ENCODE data around the gene RNU5B-1. TPM values are rescaled to one million over a fixed set of nuclear protein-coding genes. Genes with fewer than 3 reads are reported as not detected.

Gene RNU5B-1
- total RNA-seq, 2 experiments from 2014 or later = not detected

GRCh38 chr15:65326117-65326526 is 21.6 kb downstream of the RNU5B-1 start:
- no TSS peak for BruUV-seq (replicated peaks)
- intact Hi-C loops (cut with micrococcal nuclease; ENCODE audit: unreplicated experiment) = no loop called here

DNA sequence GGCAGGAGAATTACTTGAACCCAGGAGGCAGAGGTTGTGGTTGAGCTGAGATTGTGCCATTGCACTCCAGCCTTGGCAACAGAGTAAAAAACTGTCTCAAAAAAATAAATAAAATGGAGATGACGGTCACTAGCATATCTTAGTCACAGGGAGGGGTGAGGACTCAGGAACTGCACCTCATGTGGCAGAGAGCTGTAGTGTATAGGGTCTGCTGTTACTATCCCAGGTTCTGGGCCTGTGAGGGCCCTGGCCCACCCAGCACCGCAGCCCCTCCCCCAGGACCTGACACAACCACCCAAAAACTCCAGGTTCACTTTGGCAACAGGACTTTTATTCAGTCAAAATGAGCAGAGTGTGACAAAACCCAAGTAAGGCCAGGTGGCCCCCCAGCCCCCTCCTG is 22.3 kb downstream of the RNU5B-1 start:
- H4K20me1 ChIP-seq (ENCODE audit: insufficient read depth, low read length) = no peaks in the 10 kb centered on the region
- H3K27ac ChIP-seq (ENCODE audit: low read depth, low read length, poor library complexity, severe bottlenecking) = no peak overlapping the region
- H3K79me2 ChIP-seq (ENCODE audit: insufficient read depth, low read depth, low read length) = no peaks in the 10 kb centered on the region
- no TSS peak for BruUV-seq (replicated peaks)
- H3K36me3 ChIP-seq (ENCODE audit: insufficient read depth, low read length) = no peaks in the 10 kb centered on the region
- TF ChIP-seq EZH2phosphoT487 (IDR thresholded peaks at IDR 0.05; ENCODE audit: borderline replicate concordance, low read depth, low read length) = no peak
- TF ChIP-seq, protein P1, sequence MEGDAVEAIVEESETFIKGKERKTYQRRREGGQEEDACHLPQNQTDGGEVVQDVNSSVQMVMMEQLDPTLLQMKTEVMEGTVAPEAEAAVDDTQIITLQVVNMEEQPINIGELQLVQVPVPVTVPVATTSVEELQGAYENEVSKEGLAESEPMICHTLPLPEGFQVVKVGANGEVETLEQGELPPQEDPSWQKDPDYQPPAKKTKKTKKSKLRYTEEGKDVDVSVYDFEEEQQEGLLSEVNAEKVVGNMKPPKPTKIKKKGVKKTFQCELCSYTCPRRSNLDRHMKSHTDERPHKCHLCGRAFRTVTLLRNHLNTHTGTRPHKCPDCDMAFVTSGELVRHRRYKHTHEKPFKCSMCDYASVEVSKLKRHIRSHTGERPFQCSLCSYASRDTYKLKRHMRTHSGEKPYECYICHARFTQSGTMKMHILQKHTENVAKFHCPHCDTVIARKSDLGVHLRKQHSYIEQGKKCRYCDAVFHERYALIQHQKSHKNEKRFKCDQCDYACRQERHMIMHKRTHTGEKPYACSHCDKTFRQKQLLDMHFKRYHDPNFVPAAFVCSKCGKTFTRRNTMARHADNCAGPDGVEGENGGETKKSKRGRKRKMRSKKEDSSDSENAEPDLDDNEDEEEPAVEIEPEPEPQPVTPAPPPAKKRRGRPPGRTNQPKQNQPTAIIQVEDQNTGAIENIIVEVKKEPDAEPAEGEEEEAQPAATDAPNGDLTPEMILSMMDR (conservative IDR thresholded peaks at IDR 0.05; ENCODE audit: low read length) = no peak
- H3K4me3 ChIP-seq (ENCODE audit: low read depth, low read length, poor library complexity, severe bottlenecking) = no peak overlapping the region
- no peaks in the 10 kb centered on the region for H3K4me1 ChIP-seq (ENCODE audit: insufficient read depth, low read length, poor library complexity, severe bottlenecking)
- no peak for DNase-seq (ENCODE audit: low spot score)
- CTCF ChIA-PET (ENCODE audit: unreplicated experiment) = no interaction called here
- POLR2A ChIA-PET = interaction anchor here (0.7 kb wide), 1 partner anchor 157 kb away, joined by 3 read pairs; no protein-coding TSS in a partner anchor
- no peak overlapping the region for H3K4me2 ChIP-seq (ENCODE audit: low read length)
- no peaks in the 10 kb centered on the region for H3K9me3 ChIP-seq (ENCODE audit: low read length)
- intact Hi-C loops (cut with micrococcal nuclease; ENCODE audit: unreplicated experiment) = no loop called here
- H3K9me2 ChIP-seq (ENCODE audit: insufficient read depth, low read length) = no peaks in the 10 kb centered on the region
- H2AFZ ChIP-seq (ENCODE audit: low read length) = no peak overlapping the region

More at GRCh38 chr15:65326117-65326526, 21.6 kb downstream of the RNU5B-1 start:
- H3K9me2 ChIP-seq (ENCODE audit: insufficient read depth, low read length) = no peaks in the 10 kb centered on the region
- no peaks in the 10 kb centered on the region for H3K4me1 ChIP-seq (ENCODE audit: insufficient read depth, low read length, poor library complexity, severe bottlenecking)
- DNase-seq (ENCODE audit: low spot score) = no peak
- no peak overlapping the region for H3K4me2 ChIP-seq (ENCODE audit: low read length)
- TF ChIP-seq, protein P1 (conservative IDR thresholded peaks at IDR 0.05; ENCODE audit: low read length) = no peak
- no peak for TF ChIP-seq EZH2phosphoT487 (IDR thresholded peaks at IDR 0.05; ENCODE audit: borderline replicate concordance, low read depth, low read length)
- POLR2A ChIA-PET = interaction anchor here (0.7 to 0.9 kb wide), 2 partner anchors 10 to 44 kb away, joined by 4 to 5 read pairs; no protein-coding TSS in a partner anchor
- no peaks in the 10 kb centered on the region for H3K36me3 ChIP-seq (ENCODE audit: insufficient read depth, low read length)
- H4K20me1 ChIP-seq (ENCODE audit: insufficient read depth, low read length) = no peaks in the 10 kb centered on the region
- CTCF ChIA-PET (ENCODE audit: unreplicated experiment) = no interaction called here
- H3K9me3 ChIP-seq (ENCODE audit: low read length) = no peaks in the 10 kb centered on the region
- no peak overlapping the region for H2AFZ ChIP-seq (ENCODE audit: low read length)
- no peak overlapping the region for H3K27ac ChIP-seq (ENCODE audit: low read depth, low read length, poor library complexity, severe bottlenecking)
- no peaks in the 10 kb centered on the region for H3K79me2 ChIP-seq (ENCODE audit: insufficient read depth, low read depth, low read length)
- no peak overlapping the region for H3K4me3 ChIP-seq (ENCODE audit: low read depth, low read length, poor library complexity, severe bottlenecking)

- Histone ChIP-seq H3K9me2 (ENCODE audit: insufficient read depth, low read length) (no peaks in the 10 kb centered on the region), H3K79me2 (ENCODE audit: insufficient read depth, low read depth, low read length) (no peaks in the 10 kb centered on the region), H4K20me1 (ENCODE audit: insufficient read depth, low read length) (no peaks in the 10 kb centered on the region), H3K9me3 (ENCODE audit: low read length) (no peaks in the 10 kb centered on the region), H3K27ac (ENCODE audit: low read depth, low read length, poor library complexity, severe bottlenecking) (no peak overlapping the region), H3K4me2 (ENCODE audit: low read length) (no peak overlapping the region), H2AFZ (ENCODE audit: low read length) (no peak overlapping the region), H3K4me1 (ENCODE audit: insufficient read depth, low read length, poor library complexity, severe bottlenecking) (no peaks in the 10 kb centered on the region), H3K4me3 (ENCODE audit: low read depth, low read length, poor library complexity, severe bottlenecking) (no peak overlapping the region), H3K36me3 (ENCODE audit: insufficient read depth, low read length) (no peaks in the 10 kb centered on the region)
- intact Hi-C loops (cut with micrococcal nuclease; ENCODE audit: unreplicated experiment) = no loop called here
- ChIA-PET CTCF (ENCODE audit: unreplicated experiment) (no interaction called here), POLR2A (interaction anchor here (0.7 kb wide), 1 partner anchor 158 kb away, joined by 3 read pairs; no protein-coding TSS in a partner anchor)
- no peak for TF ChIP-seq EZH2phosphoT487 (IDR thresholded peaks at IDR 0.05; ENCODE audit: borderline replicate concordance, low read depth, low read length)
- TF ChIP-seq, protein P1 (conservative IDR thresholded peaks at IDR 0.05; ENCODE audit: low read length) = no peak
- peak; percentile 20 for DNase-seq (ENCODE audit: low spot score)
- BruUV-seq (replicated peaks) = no TSS peak
Measured at GRCh38 chr15:65327651-65328393, 23.3 kb downstream of the RNU5B-1 start.

Measured in OCI-LY7 (cell line).